PC-9 (cell line): Measurements from ENCODE around the gene LGR6. TPM values are rescaled to one million over a fixed set of nuclear protein-coding genes. Genes with fewer than 3 reads are reported as not detected.
"Not testable (repeated sequence)": the region's sequence is repeated elsewhere in the genome, so short reads cannot be mapped to it uniquely, and the experiment has no call there.

ENCODE experiments used
- BruUV-seq: library from RNA; stranded (reverse); fragments of 400-500 nt; replicated peaks from 2 replicates; lab custom pipeline; 2021; lab: Mats Ljungman, UMichigan
- CTCF ChIA-PET: fragments of 300-600 bp; sonication (Branson Sonifier 250); formaldehyde crosslinking; loops from one replicate; lab custom pipeline; 2022; ENCODE audit warnings: antibody characterized with exemption; lab: Charles Lee
- POLR2A ChIA-PET: fragments of 300-600 bp; sonication (Branson Sonifier 250); formaldehyde crosslinking; loops from one replicate; lab custom pipeline; 2022; ENCODE audit warnings: antibody characterized with exemption; ENCODE audit not compliant: unreplicated experiment; lab: Charles Lee
- DNase-seq, 2 experiments: peaks; one replicate each; pipeline versions ENCODE4 v3.0.0 to v3.0.0-alpha.2; 2015 to 2022; ENCODE audit warnings: mixed read lengths in 1 of 2
- H2AFZ ChIP-seq: fragments of 200-600 bp; sonication (generic); 2 replicates; pipeline ENCODE4 v1.8.1; 2017; ENCODE audit warnings: antibody characterized with exemption
- H3F3A ChIP-seq: fragments of 200-600 bp; sonication (generic); 2 replicates; pipeline ENCODE4 v1.8.1; 2017; ENCODE audit warnings: antibody characterized with exemption, mild to moderate bottlenecking, low read depth; ENCODE audit not compliant: insufficient read depth
- H3K27ac ChIP-seq: fragments of 200-600 bp; sonication (generic); 2 replicates; pipeline ENCODE4 v1.6.1; 2016; ENCODE audit warnings: mixed run types
- H3K27me3 ChIP-seq: fragments of 200-600 bp; sonication (generic); 2 replicates; pipeline ENCODE4 v1.6.1; 2016; ENCODE audit warnings: low read depth, mixed run types; ENCODE audit not compliant: insufficient read depth
- H3K36me3 ChIP-seq: fragments of 200-600 bp; sonication (generic); 2 replicates; pipeline ENCODE4 v1.6.1; 2016; ENCODE audit warnings: low read depth, mixed run types
- H3K4me1 ChIP-seq: fragments of 200-600 bp; sonication (generic); replicated peaks from 2 replicates; pipeline ENCODE4 v1.6.1; 2016; ENCODE audit warnings: mixed run types; ENCODE audit not compliant: insufficient read depth
- H3K4me2 ChIP-seq: fragments of 200-600 bp; sonication (generic); 2 replicates; pipeline ENCODE4 v1.6.1; 2017; ENCODE audit warnings: mixed run types
- H3K4me3 ChIP-seq: fragments of 200-600 bp; sonication (generic); 2 replicates; pipeline ENCODE4 v1.6.1; 2016; ENCODE audit warnings: mixed run types
- H3K79me2 ChIP-seq: fragments of 200-600 bp; sonication (generic); 2 replicates; pipeline ENCODE4 v1.6.1; 2017; ENCODE audit warnings: low read depth, mixed run types
- H3K9me2 ChIP-seq: fragments of 200-600 bp; sonication (generic); 2 replicates; pipeline ENCODE4 v1.8.1; 2017; ENCODE audit warnings: mild to moderate bottlenecking; ENCODE audit not compliant: insufficient read depth
- H3K9me3 ChIP-seq: fragments of 200-600 bp; sonication (generic); 2 replicates; pipeline ENCODE4 v1.8.1; 2016; ENCODE audit warnings: low read depth; ENCODE audit not compliant: insufficient read depth
- H4K20me1 ChIP-seq: fragments of 200-600 bp; sonication (generic); 2 replicates; pipeline ENCODE4 v1.8.1; 2017; ENCODE audit not compliant: insufficient read depth
- CTCF ChIP-seq: fragments of 200-600 bp; sonication (generic); conservative IDR thresholded peaks from 2 replicates; pipeline ENCODE4 v1.6.1; 2017; ENCODE audit warnings: mixed run types, antibody characterized with exemption, mild to moderate bottlenecking, moderate library complexity
- EZH2 ChIP-seq: fragments of 200-600 bp; sonication (generic); IDR thresholded peaks from 2 replicates; pipeline ENCODE4 v1.8.0; 2017; ENCODE audit warnings: antibody characterized with exemption, low read depth
- intact Hi-C: fragments of 100-400 bp; cut with micrococcal nuclease; formaldehyde crosslinking; loops from one replicate; pipeline ENCODE4 v1.10.0; 2022; ENCODE audit not compliant: unreplicated experiment
- total RNA-seq: library from RNA; stranded (reverse); gene quantifications from 2 replicates; pipeline ENCODE4 v1.2.3, GENCODE V29; 2021

Gene LGR6
- total RNA-seq, 1 experiment from 2014 or later = 5.6 TPM

GRCh38 chr1:202235856-202236837, 42.5 kb downstream of the LGR6 start:
- DNase-seq = peak; percentile 92 to 96
- H3F3A ChIP-seq = peaks cover 14% of the 10 kb centered on the region
- TSS peak; percentile 71 for BruUV-seq
- no peaks in the 10 kb centered on the region for H3K9me3 ChIP-seq
- no peaks in the 10 kb centered on the region for H3K36me3 ChIP-seq
- TF ChIP-seq EZH2 (no peak), CTCF (peak; percentile 97)
- H3K79me2 ChIP-seq = no peaks in the 10 kb centered on the region
- peak overlapping the region; percentile 81 for H3K4me2 ChIP-seq
- intact Hi-C loops = loop anchor here (1.0 to 2.0 kb wide), 4 partner anchors 14 to 47 kb away; partner anchors contain the start of gene LGR6
- peak overlapping the region; percentile 80 for H3K27ac ChIP-seq
- no peaks in the 10 kb centered on the region for H3K9me2 ChIP-seq
- ChIA-PET CTCF (interaction anchor here (0.6 to 1.5 kb wide), 7 partner anchors 10 to 132 kb away, joined by 3 to 9 read pairs (median 4); partner anchors contain the start of gene LGR6), POLR2A (interaction anchor here (0.7 kb wide), 1 partner anchor 653 kb away, joined by 3 read pairs; the partner anchor contains the start of gene RABIF)
- peaks cover 25% of the 10 kb centered on the region for H3K4me1 ChIP-seq
- H3K27me3 ChIP-seq = no peaks in the 10 kb centered on the region
- peak overlapping the region; percentile 79 for H2AFZ ChIP-seq
- peak overlapping the region; percentile 44; the same call in 1 of the 2 replicates for H3K4me3 ChIP-seq
- H4K20me1 ChIP-seq = no peaks in the 10 kb centered on the region

- H3K4me3 ChIP-seq = 0 out of 2 replicates have a peak overlapping the region, but pooled peaks have one; percentile 7
- no peaks in the 10 kb centered on the region for H3K36me3 ChIP-seq
- no peak overlapping the region for H2AFZ ChIP-seq
- peak overlapping the region; percentile 80; the same call in 1 of the 2 replicates for H3K27ac ChIP-seq
- TF ChIP-seq CTCF = peak; percentile 60
- no peak for TF ChIP-seq EZH2
- no peaks in the 10 kb centered on the region for H3K27me3 ChIP-seq
- peak overlapping the region; percentile 81 for H3K4me2 ChIP-seq
- peaks cover 14% of the 10 kb centered on the region for H3F3A ChIP-seq
- no TSS peak for BruUV-seq
- intact Hi-C loops = loop anchor here (2.0 kb wide), 1 partner anchor 46 kb away; no protein-coding TSS in a partner anchor
- peaks cover 30% of the 10 kb centered on the region for H3K4me1 ChIP-seq
- CTCF ChIA-PET = interaction anchor here (0.5 kb wide), 1 partner anchor 113 kb away, joined by 3 read pairs; no protein-coding TSS in a partner anchor
- POLR2A ChIA-PET = no interaction called here
- H3K79me2 ChIP-seq = no peaks in the 10 kb centered on the region
- H4K20me1 ChIP-seq = no peaks in the 10 kb centered on the region
- peak in 1 of 2 experiments; percentile 71 for DNase-seq
- no peaks in the 10 kb centered on the region for H3K9me2 ChIP-seq
- H3K9me3 ChIP-seq = no peaks in the 10 kb centered on the region
Measured at GRCh38 chr1:202237052-202237451, 43.5 kb downstream of the LGR6 start.

- H3K4me3 ChIP-seq = no peak overlapping the region
- no peaks in the 10 kb centered on the region for H3K9me3 ChIP-seq
- ChIA-PET CTCF (no interaction called here), POLR2A (no interaction called here)
- no peak for DNase-seq
- peaks cover 14% of the 10 kb centered on the region for H3F3A ChIP-seq
- H2AFZ ChIP-seq = no peak overlapping the region
- no TSS peak for BruUV-seq
- no peaks in the 10 kb centered on the region for H4K20me1 ChIP-seq
- H3K36me3 ChIP-seq = no peaks in the 10 kb centered on the region
- peaks cover 30% of the 10 kb centered on the region for H3K4me1 ChIP-seq
- H3K79me2 ChIP-seq = no peaks in the 10 kb centered on the region
- no peaks in the 10 kb centered on the region for H3K9me2 ChIP-seq
- TF ChIP-seq EZH2 (no peak), CTCF (no peak)
- H3K27me3 ChIP-seq = peaks cover 6% of the 10 kb centered on the region; the same call in 1 of the 2 replicates
- H3K4me2 ChIP-seq = no peak overlapping the region
- H3K27ac ChIP-seq = no peak overlapping the region
- intact Hi-C loops = no loop called here
Measured at GRCh38 chr1:202238914-202239313, 45.3 kb downstream of the LGR6 start.

- BruUV-seq = not testable (repeated sequence)
Measured at GRCh38 chr1:202240226-202240625, 46.6 kb downstream of the LGR6 start.

More at GRCh38 chr1:202240226-202240625, 46.6 kb downstream of the LGR6 start:
- H3K27me3 ChIP-seq, H3K9me2 ChIP-seq, H3K36me3 ChIP-seq, H3K4me3 ChIP-seq, DNase-seq, POLR2A ChIA-PET, H3K27ac ChIP-seq, H4K20me1 ChIP-seq, intact Hi-C loops, H2AFZ ChIP-seq, H3K79me2 ChIP-seq, H3K9me3 ChIP-seq, CTCF ChIA-PET, H3K4me2 ChIP-seq: not testable (repeated sequence)
- Histone ChIP-seq H3F3A (peaks cover 12% of the 10 kb centered on the region), H3K4me1 (peaks cover 26% of the 10 kb centered on the region)
